GM18499 (cell line): ENCODE results near the gene ZNF827.

Source experiments
- ATAC-seq: cut with Tn5 transposase; IDR thresholded peaks from one replicate; pipeline ENCODE4 v1.9.1; 2021; ENCODE audit warnings: moderate number of reproducible peaks; ENCODE audit not compliant: insufficient read depth, unreplicated experiment

ZNF827 gene

DNA sequence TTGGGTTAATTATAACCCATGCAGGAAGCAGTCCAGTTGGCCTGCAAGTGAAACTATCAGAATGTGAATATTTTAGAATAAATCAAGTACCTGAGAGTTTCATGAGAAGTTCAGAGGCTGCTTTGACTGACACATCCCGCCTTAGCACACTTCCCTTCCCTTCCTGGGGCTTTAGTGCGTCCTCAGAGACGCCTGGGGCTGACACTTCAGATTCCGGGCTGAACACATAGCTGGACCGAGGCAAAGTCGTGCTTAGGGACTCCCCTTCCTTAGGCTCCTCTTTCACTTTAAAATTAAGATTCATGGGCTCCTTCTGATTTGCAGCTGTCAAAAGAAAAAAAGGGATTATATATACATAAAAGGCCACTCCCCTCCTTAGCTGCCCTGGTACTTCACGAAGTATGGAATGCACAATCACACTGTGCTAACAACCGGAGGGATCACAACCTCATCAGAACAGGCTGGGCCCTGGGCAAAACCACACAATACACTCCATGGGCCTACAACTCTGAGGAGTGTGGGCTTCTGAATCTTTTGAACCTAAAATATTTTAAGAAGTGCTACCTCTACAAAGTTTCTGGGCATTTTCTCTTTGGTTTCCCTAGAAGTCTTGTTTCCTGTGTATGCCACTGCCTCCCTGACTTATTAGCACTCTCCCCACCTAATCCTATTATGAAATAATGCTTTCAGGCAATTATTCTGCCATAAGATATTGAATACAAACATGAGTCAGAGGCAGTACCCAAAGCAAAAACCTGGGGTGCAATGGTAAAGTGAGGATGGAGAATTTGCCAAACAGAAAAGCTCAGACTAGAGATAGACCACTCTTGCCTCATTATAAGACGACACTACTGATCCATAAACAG is 68.2 kb downstream of the ZNF827 start:
- no peak for ATAC-seq

- ATAC-seq: peak; percentile 57
Observed at GRCh38 chr4:145868637-145869409, 69.8 kb downstream of the ZNF827 start.

DNA sequence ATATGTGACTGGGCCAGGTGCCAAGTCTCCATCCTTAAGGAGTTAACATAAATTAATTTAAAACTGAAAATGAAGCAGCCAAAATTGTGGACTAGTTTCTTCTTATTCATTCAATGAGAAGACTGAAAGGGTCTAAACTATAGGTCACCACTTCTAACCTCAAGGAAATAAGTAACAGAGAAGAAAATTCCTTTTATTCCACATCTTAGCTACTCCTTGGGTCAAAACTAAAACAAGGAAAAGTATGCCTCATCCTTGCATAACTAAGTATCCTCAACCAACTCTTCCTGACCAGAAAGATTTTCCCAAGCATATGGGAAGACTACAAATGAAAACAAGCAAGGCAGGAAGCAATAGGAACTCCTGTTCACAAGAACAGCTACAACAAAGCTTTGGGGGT is 71.2 kb downstream of the ZNF827 start:
- ATAC-seq: no peak

DNA sequence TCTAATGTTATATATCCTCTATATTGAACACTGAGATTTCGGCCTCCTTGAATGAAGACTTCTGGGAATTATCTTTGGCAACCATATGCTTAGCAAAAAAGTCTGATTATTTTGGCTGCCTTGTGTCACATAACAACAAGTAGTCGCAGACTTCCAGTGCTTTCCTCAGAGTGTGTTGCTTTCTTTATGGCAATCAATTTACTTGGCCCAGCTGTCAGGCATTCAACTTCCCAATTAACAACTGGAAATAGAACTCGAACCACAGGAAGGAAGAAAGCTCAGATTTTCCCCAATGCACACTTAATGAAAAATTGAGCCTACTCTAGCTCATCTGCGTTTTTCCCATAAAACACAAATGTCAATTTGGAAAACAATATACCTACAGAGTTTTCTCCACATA is 71.6 kb downstream of the ZNF827 start:
- ATAC-seq: no peak

DNA sequence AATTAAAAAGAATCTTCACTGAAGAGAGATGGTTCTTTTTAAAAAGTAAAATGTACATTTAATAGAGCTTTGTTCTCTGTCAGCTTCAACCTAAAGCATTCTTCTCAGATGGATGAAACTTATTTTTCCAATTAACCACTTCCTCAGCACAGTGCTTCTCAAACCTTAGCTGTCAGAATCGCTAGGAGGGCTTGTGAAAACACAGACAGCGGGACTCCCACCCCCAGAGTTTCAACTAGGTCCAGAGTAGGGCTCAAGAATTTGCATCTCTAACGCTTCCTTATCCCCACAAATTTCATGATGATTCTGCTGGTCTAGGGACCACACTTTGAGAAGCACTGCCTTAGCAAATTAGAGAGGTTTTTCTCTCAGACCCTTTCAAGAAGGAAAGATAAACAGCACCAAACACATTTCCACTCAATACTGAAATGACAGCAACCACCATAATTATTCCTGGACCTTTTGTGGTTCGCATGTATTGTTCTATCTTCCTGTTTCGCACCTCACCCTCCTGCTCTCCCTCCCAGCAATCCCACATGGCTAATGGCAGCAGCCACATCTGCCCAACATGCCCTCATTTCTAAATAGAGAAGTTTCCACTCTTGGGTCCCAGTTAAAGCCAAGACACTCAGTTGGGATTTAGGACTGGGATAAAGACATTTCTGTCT is 73.2 kb downstream of the ZNF827 start:
- ATAC-seq: no peak

DNA sequence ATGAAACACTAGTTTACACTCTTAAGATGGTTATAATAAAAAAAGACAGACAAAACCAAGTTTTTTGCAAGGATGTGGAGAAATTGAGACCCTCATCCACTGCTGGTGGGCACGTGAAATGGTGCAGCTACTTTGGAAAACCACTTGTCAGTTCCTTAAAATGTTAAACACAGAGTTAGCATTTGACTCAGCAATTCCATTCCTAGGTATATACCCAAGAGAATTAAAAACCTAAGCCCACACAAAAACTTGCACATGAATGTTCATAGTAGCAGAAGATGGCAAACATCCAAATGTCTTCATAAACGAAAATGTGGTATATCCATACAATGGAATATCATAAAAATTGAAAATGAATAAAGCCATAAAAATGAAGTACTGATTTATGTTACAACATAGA is 75.4 kb downstream of the ZNF827 start:
- ATAC-seq: no peak

- ATAC-seq: no peak
Observed at GRCh38 chr4:145861336-145862318, 77.0 kb downstream of the ZNF827 start.

GRCh38 chr4:145860897-145861296 is 77.7 kb downstream of the ZNF827 start:
- no peak for ATAC-seq

DNA sequence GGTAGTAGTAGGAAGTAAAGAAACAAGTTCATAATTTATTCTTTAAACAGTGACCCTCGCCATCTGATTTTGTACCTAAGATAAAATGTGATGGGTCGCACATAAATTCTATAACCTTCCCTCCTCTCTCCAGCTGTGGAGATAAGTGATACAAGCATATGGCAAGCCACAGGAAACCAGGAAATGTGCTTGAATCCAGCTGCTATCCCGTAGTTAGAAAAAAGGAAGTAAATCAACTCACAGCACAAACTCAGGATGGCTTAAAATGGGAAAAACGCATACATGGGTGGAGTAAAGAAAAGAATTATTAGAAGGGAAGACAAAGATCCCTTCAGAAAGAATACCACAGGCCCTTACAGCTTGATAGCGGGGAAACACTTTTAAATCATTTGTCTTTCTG is 78.2 kb downstream of the ZNF827 start:
- ATAC-seq: no peak

- no peak for ATAC-seq
Observed at GRCh38 chr4:145859926-145860325, 78.7 kb downstream of the ZNF827 start.

- ATAC-seq: no peak
Observed at GRCh38 chr4:145859426-145859825, 79.2 kb downstream of the ZNF827 start.

GRCh38 chr4:145852256-145852839 is 86.3 kb downstream of the ZNF827 start:
- ATAC-seq: no peak

- ATAC-seq: no peak
Observed at GRCh38 chr4:145851511-145852201, 87.0 kb downstream of the ZNF827 start.

- no peak for ATAC-seq
Observed at GRCh38 chr4:145847764-145848163, 90.9 kb downstream of the ZNF827 start.

GRCh38 chr4:145845118-145845517 is 93.5 kb downstream of the ZNF827 start:
- no peak for ATAC-seq

GRCh38 chr4:145843639-145844038 is 95.0 kb downstream of the ZNF827 start:
- ATAC-seq: no peak

- ATAC-seq: no peak
Observed at GRCh38 chr4:145843148-145843547, 95.5 kb downstream of the ZNF827 start.

DNA sequence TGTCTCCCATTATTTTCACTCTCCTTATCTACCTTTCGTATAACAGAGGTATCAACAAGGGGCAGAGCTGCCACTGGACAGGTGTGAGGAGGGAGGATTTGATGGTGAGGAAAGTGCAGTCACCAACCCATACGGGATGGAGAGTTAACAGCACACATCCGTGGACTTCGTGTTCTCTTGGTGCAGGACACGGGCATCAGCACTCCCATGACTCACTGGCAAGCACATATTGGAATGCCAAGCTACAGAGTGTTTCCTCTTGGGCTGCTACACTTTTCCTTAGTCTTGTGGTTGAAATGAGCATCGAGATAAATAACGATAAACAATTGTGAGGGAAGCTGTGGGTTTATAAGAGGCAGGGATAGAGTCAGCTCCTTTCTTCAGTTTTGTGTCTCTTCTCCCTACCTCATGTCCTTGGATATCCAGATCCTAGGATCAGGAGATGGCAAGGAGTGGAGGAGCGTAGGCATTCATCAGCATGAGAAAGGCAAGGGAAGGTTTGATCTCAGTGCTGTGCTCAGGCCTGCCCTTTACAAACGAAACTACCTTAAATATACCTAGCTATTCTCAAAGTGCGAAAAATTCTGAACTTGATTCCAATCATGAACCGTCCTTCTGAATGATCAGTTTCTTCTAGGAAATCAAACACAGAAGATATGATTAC is 96.3 kb downstream of the ZNF827 start:
- no peak for ATAC-seq
